ENCODE results near the gene ELK4. TPM values are rescaled to one million over a fixed set of nuclear protein-coding genes. Genes with fewer than 3 reads are reported as not detected.

The ELK4 gene
- total and polyA plus RNA-seq, 2 of the 8 experiments (the other 6 are each of a cell fraction or from before 2014, with no cell fraction given), result 2.9 to 26.3 TPM

DNA sequence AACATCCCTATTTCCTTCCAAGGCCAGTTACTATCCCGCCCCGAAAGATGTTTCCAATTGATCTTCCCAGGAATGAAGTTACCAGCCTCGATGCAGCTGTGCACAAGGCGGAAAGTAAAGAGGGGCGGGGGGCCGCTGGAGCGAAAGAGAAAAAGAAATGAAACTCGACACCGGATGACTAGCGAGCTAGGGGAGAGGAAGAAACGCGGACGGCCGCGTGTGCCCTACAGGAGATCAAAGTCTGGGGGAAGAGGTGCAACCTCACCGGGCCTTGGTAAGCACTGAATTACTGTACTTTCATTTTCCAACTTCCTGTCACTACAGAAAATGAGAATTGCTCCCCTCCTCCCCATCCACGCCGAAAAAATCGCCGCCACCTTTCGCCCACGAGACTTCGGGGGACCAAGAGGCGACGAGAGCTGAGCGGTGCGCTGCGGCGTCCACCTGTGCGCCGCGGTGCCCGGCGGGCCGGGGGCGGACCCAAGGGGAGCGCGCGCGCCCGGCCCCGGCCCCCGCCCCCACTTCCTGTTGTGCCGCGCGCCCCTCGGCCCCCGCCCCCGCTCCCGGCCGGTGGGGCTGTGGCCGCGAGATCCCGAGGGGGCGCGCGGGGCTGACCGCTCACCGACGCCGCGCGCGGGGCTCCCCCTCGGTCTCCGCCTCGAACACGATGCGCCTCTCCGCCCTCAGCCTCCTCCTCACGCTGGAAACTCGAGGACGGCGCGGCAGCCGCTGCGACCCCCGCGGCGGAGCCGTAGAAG lies 622 bp downstream of the ELK4 start (continued):
- TF ChIP-seq, protein P1, sequence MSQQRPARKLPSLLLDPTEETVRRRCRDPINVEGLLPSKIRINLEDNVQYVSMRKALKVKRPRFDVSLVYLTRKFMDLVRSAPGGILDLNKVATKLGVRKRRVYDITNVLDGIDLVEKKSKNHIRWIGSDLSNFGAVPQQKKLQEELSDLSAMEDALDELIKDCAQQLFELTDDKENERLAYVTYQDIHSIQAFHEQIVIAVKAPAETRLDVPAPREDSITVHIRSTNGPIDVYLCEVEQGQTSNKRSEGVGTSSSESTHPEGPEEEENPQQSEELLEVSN (IDR thresholded peaks at IDR 0.05), result no peak
- TF ChIP-seq SIRT6 (IDR thresholded peaks at IDR 0.05; ENCODE audit: low read length) (no peak), RNF2 (IDR thresholded peaks at IDR 0.05; ENCODE audit: borderline replicate concordance, low read depth, low read length, missing control alignments, poor library complexity, severe bottlenecking) (no peak), POLR2AphosphoS5 (IDR thresholded peaks at IDR 0.05; ENCODE audit: low read depth, low read length) (peak; percentile 92; the same call in 1 of the 2 replicates), SP2 (IDR thresholded peaks at IDR 0.05; ENCODE audit: low read length) (no peak), RXRA (IDR thresholded peaks at IDR 0.05; ENCODE audit: insufficient read depth, low read depth, low read length) (no peak), KDM4A (IDR thresholded peaks at IDR 0.05; ENCODE audit: low read depth, low read length, severe bottlenecking) (peak; percentile 56), ASH2L (IDR thresholded peaks at IDR 0.05; ENCODE audit: low read length) (peak; percentile 77), POLR2A (IDR thresholded peaks at IDR 0.05; ENCODE audit: control extremely low read depth in 1 of 2, low read depth in 2 of 2, low read length in 2 of 2) (peak; percentile 56 to 95), PHF8 (conservative IDR thresholded peaks at IDR 0.05; ENCODE audit: low read depth, low read length) (peak; percentile 90), SIN3A (conservative IDR thresholded peaks at IDR 0.05 in 1 of 2, IDR thresholded peaks at IDR 0.05 in 1 of 2; ENCODE audit: low read depth in 1 of 2, low read length in 2 of 2) (peak in 1 of 2 experiments; percentile 39; a peak in 1 of 4 replicates), CREB1 (IDR thresholded peaks at IDR 0.05) (no peak), TAF7 (optimal IDR thresholded peaks at IDR 0.05; ENCODE audit: borderline replicate concordance, low read depth, low read length) (peak; percentile 61), CHD2 (IDR thresholded peaks at IDR 0.05; ENCODE audit: low read length) (peak; percentile 46; the same call in 1 of the 2 replicates), JUN (IDR thresholded peaks at IDR 0.05; ENCODE audit: low read depth, low read length) (no peak), SP1 (IDR thresholded peaks at IDR 0.05; ENCODE audit: low read depth, low read length) (no peak), EP300 (IDR thresholded peaks at IDR 0.05; ENCODE audit: borderline replicate concordance in 1 of 2, low read depth in 2 of 2, low read length in 2 of 2) (no peak), ZNF274 (IDR thresholded peaks at IDR 0.05; ENCODE audit: borderline replicate concordance, extremely low read depth, low read length) (no peak), CBX8 (IDR thresholded peaks at IDR 0.05; ENCODE audit: borderline replicate concordance, low read depth, low read length) (no peak), BACH1 (IDR thresholded peaks at IDR 0.05; ENCODE audit: low read length) (0 out of 2 replicates have a peak, but pooled peaks have one; percentile 12), GABPA (IDR thresholded peaks at IDR 0.05; ENCODE audit: borderline replicate concordance, insufficient read depth, low read length) (no peak)
- TF ChIP-seq, protein P2, sequence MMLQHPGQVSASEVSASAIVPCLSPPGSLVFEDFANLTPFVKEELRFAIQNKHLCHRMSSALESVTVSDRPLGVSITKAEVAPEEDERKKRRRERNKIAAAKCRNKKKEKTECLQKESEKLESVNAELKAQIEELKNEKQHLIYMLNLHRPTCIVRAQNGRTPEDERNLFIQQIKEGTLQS (IDR thresholded peaks at IDR 0.05; ENCODE audit: insufficient read depth, low read depth, low read length), result no peak
- TF ChIP-seq, protein P3, sequence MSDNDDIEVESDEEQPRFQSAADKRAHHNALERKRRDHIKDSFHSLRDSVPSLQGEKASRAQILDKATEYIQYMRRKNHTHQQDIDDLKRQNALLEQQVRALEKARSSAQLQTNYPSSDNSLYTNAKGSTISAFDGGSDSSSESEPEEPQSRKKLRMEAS (IDR thresholded peaks at IDR 0.05), result peak; percentile 59; the same call in 1 of the 2 replicates
